OCI-LY1 (cell line): ENCODE data around the gene RAB4B.

Experiments used
- EZH2 ChIP-seq: fragments of 200-600 bp; sonication (generic), shearing (Covaris generic); IDR thresholded peaks from 2 replicates; pipeline ENCODE4 v1.8.0; 2017; ENCODE audit warnings: borderline replicate concordance, mixed run types, mild to moderate bottlenecking, antibody characterized with exemption, low read length, moderate library complexity, mixed read lengths
- TF ChIP-seq, protein P1 (sequence below): fragments of 200-600 bp; sonication (generic), shearing (Covaris generic); IDR thresholded peaks from 2 replicates; pipeline ENCODE4 v1.5.1; 2017; ENCODE audit warnings: mild to moderate bottlenecking, antibody characterized with exemption, low read length, moderate library complexity, mixed read lengths

DNA sequence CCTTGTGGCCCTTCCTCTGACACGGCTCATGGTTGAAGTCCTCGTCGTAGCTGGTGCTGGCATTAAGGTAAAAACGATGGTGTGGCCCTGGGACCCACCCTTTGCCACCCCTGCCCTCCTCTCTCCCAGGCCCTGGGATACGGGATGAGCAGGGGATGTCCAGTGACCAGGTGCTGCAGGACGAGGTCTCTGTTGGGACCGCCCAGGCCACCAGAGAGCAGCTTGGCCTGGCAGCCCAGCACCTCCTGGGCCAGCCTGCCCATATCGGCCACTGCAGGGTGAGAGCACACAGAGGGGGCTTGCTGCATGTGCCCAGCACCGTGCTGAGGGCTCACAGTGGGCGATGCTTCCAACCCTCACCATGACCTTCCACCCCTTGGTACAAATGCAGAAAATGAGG lies 34.1 kb upstream of the RAB4B start:
- TF ChIP-seq, protein P1, sequence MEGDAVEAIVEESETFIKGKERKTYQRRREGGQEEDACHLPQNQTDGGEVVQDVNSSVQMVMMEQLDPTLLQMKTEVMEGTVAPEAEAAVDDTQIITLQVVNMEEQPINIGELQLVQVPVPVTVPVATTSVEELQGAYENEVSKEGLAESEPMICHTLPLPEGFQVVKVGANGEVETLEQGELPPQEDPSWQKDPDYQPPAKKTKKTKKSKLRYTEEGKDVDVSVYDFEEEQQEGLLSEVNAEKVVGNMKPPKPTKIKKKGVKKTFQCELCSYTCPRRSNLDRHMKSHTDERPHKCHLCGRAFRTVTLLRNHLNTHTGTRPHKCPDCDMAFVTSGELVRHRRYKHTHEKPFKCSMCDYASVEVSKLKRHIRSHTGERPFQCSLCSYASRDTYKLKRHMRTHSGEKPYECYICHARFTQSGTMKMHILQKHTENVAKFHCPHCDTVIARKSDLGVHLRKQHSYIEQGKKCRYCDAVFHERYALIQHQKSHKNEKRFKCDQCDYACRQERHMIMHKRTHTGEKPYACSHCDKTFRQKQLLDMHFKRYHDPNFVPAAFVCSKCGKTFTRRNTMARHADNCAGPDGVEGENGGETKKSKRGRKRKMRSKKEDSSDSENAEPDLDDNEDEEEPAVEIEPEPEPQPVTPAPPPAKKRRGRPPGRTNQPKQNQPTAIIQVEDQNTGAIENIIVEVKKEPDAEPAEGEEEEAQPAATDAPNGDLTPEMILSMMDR: no peak
- TF ChIP-seq EZH2: no peak
